HL-60 (cell line): ENCODE data around the gene TLE3.

ENCODE experiments used
- DNase-seq, 2 experiments: peaks; one replicate each; pipeline ENCODE4 v3.0.0-alpha.2; 2010 to 2020; ENCODE audit warnings: low read depth in 1 of 2, low spot score in 1 of 2
- H3K27ac ChIP-seq: fragments of 250-450 bp; sonication (Bioruptor Pico); replicated peaks from 2 replicates; pipeline ENCODE4 v1.5.1; 2020; ENCODE audit warnings: mild to moderate bottlenecking, moderate library complexity
- H3K27me3 ChIP-seq: fragments of 250-450 bp; sonication (Bioruptor Pico); 2 replicates; pipeline ENCODE4 v1.5.1; 2021; ENCODE audit warnings: mild to moderate bottlenecking, moderate library complexity; ENCODE audit not compliant: insufficient read depth, poor library complexity, severe bottlenecking
- H3K4me3 ChIP-seq: replicated peaks from 2 replicates; pipeline ENCODE4 v1.5.1; 2011; ENCODE audit warnings: mild to moderate bottlenecking, control low read depth, low read length; ENCODE audit not compliant: insufficient read depth
- CTCF ChIP-seq: IDR thresholded peaks from one replicate; pipeline ENCODE4 v1.5.1; 2011; ENCODE audit warnings: low read length, control low read depth, inconsistent platforms; ENCODE audit not compliant: insufficient read depth
- GABPA ChIP-seq: IDR thresholded peaks from 2 replicates; pipeline ENCODE4 v1.6.1; 2012; ENCODE audit warnings: low read depth
- POLR2AphosphoS5 ChIP-seq: IDR thresholded peaks from 2 replicates; pipeline ENCODE4 v1.6.1; 2012; ENCODE audit warnings: low read depth
- REST ChIP-seq: IDR thresholded peaks from 2 replicates; pipeline ENCODE4 v1.6.1; 2012; ENCODE audit warnings: low read depth; ENCODE audit not compliant: insufficient replicate concordance
- SPI1 ChIP-seq: IDR thresholded peaks from 2 replicates; pipeline ENCODE4 v1.6.1; 2012; ENCODE audit warnings: low read depth, mild to moderate bottlenecking, borderline replicate concordance

The TLE3 gene

GRCh38 chr15:70109531-70109930 is 11.8 kb upstream of the TLE3 start:
- H3K27ac ChIP-seq: no peak overlapping the region
- TF ChIP-seq POLR2AphosphoS5 (no peak), REST (no peak), CTCF (no peak), SPI1 (no peak), GABPA (no peak)
- H3K27me3 ChIP-seq: no peaks in the 10 kb centered on the region
- no peak for DNase-seq
- H3K4me3 ChIP-seq: no peak overlapping the region

DNA sequence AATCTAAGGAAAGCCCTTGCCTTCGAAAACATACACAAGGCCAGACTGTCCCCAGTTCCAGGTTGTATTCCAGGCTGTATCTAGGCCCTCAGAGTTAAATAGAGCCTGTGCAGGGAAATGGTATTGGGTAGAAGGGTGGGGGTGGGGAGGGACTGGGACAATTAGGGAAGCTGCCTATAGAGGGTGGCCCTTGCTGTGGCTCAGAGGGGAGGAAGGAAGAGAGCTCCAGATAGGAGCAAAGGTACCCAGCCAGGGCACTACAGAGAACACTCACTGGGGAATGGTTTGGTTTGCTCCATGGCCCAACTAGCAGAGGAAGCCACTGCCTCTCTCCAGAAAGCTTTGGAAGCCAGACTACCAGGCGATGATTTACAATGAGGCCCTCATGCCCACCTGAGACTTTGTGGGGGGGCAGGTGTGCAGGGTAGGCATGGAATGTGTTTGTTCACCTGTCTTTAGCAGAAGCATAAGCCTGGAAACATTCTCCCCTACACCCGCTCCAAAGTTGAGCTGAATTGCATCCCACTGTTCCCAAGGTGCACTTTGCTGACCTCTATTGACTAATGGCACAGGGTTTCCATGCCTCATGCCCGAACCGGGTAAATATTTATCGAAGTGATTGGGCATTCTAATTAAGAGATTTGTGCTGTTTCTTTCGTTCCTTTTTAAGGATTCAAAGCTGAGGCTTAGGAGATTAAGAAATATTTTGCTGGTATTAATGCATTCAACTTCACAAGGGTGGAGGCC is 6.3 kb upstream of the TLE3 start:
- TF ChIP-seq REST (no peak), SPI1 (no peak), CTCF (no peak), POLR2AphosphoS5 (no peak), GABPA (no peak)
- no peak overlapping the region for H3K4me3 ChIP-seq
- H3K27ac ChIP-seq: no peak overlapping the region
- peak in 1 of 2 experiments; percentile 24 for DNase-seq
- H3K27me3 ChIP-seq: no peaks in the 10 kb centered on the region

DNA sequence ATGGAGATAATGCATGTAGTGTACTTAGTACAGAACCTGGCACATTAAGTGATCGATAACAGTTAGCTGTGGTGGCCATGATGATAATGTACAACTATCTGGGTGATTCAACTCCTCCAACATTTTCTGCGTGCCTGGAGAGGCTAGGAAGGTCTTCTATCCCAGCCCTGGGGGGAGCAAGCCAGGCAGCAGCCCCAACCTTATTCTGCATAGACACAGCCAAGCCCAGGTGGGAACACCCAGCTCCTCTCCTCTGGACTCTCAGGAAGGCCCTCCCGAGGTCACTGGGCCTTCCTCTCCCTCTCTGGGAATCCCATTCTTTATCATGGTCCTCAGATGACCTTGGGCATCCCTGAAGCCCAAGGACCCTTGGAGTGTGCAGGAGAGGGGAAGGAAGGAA is 5.1 kb upstream of the TLE3 start:
- H3K27ac ChIP-seq: no peak overlapping the region
- TF ChIP-seq CTCF (no peak), GABPA (no peak), REST (no peak), SPI1 (no peak), POLR2AphosphoS5 (no peak)
- no peak overlapping the region for H3K4me3 ChIP-seq
- no peak for DNase-seq
- no peaks in the 10 kb centered on the region for H3K27me3 ChIP-seq
